ENCODE measurements around the gene CYLC1.

CYLC1 gene

DNA sequence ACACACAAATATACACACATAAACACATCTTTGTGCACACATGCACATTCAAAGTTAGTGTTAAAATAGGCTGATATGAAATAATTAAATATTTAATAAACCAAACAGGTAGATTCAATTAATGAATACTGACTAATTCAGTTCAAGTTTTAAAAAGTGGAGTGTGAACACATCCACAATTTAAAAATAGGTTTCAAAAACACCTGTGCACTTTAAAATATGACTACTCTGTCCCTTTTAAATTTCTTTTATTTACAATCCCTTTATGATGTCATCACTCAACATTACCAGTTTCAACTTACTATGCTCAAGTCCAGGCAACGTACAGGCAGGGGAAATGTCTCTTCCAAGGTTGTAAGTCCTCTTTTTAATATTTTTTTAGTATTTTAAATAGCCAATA, at the start of gene CYLC1:
CYLC1 (plus strand) TSS at position 301 of the 400 bp plus-strand sequence; CDS start at position 338, 37 bp downstream.
- DNase-seq: no peak

- DNase-seq: no peak
Observed at GRCh38 chrX:83819304-83819703, 41.6 kb upstream of the CYLC1 start.

DNA sequence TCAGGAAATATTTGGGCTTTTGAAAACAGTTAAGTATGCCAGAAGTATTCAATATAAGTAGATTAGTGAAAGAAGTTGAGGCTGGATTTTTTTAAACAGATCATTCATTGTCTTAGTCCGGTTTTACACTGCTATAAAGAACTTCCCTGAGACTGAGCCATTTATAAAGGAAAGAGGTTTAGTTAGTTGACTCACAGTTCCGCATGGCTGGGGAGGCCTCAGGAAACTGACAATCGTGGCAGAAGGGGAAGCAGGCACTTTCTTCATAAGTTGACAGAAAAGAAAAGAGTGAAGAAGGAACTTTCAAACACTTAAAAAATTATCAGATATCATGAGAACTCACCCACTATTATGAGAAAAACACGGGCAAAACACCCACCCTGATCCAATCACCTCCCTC, 31.1 kb upstream of the CYLC1 start:
- no peak for DNase-seq

- peak; percentile 0 for DNase-seq
Observed at GRCh38 chrX:83845397-83845796, 15.5 kb upstream of the CYLC1 start.

GRCh38 chrX:83847339-83847738, 13.6 kb upstream of the CYLC1 start:
- no peak for DNase-seq

DNA sequence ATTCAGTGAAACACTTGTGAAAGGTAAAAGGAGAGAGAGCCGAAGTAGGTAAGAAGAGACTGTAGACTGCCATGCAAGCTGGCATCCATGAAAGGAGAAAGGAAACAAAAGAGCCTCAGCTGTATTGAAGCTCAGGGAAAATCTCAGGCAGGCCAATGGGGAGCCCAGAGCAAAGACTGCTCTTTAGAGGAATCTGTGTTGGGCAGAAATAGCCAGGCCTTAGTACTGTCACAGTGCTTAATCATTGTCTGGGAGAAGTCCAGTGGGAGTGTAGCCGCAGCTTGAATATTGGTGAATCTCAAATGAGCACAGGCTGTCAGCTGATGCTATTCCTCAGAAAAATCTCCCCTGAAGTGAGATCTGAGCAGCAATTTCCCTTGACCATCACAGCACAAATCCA, 27.6 kb downstream of the CYLC1 start:
- DNase-seq: no peak

GRCh38 chrX:83892433-83892832, 31.5 kb downstream of the CYLC1 start:
- no peak for DNase-seq

DNA sequence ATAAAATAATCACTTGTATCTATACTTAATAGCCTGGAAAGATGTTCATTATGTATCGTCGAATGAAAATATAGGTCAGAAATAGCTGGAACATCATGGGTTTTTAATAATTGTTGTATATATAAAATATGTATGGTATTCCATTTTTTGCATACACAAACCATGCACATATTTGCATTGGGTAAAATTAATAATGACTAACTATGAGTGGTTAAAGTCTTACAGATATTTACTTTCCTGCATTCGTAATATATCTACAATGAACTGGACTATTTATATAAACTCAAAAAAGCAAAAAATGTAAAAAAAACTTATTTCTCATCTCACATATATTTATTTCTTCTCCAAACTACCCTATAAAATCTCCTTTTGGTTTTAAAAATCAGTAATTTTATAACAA, 46.0 kb downstream of the CYLC1 start:
- DNase-seq: no peak

DNA sequence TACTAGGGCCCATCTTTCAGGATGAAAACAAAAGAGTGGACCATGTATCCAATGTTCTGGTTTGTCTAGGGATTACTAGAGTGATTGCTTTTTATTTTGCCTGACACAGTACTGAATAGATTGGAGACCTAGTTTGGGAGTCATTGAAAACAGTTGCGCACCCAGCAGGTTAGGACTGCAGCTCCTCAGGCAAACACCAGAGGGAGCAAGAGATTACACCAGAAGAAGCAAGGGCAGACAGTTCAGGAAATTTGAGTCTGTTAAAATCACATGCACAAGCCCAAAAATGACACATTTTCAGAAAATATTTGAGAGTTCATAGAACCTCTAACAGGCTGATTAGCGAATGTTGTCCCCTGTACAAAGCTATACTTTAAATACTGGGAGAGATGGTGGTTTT, 55.6 kb downstream of the CYLC1 start:
- no peak for DNase-seq

GRCh38 chrX:83934220-83934619, 73.3 kb downstream of the CYLC1 start:
- no peak for DNase-seq
